GM21786 (cell line): ENCODE results near the gene LTB.
A peak's percentile ranks its signal among the peaks of the same experiment; 100 is the strongest.

Source experiments
- ATAC-seq: cut with Tn5 transposase; IDR thresholded peaks from one replicate; pipeline ENCODE4 v1.9.1; 2021; ENCODE audit not compliant: unreplicated experiment

LTB gene

GRCh38 chr6:31582230-31582643 is at the start of gene LTB:
Gene LTB (minus strand): TSS chr6:31582424. CDS start chr6:31582417, 7 bp downstream.
- ATAC-seq = no peak

- no peak for ATAC-seq
Observed at GRCh38 chr6:31631681-31632278, 49.6 kb upstream of the LTB start.

GRCh38 chr6:31631209-31631608 is 49.0 kb upstream of the LTB start:
- no peak for ATAC-seq

GRCh38 chr6:31630177-31630934 is 48.1 kb upstream of the LTB start:
- no peak for ATAC-seq

GRCh38 chr6:31629014-31629413 is 46.8 kb upstream of the LTB start:
- no peak for ATAC-seq

- no peak for ATAC-seq
Observed at GRCh38 chr6:31627690-31628287, 45.6 kb upstream of the LTB start.

GRCh38 chr6:31626952-31627351 is 44.7 kb upstream of the LTB start:
- ATAC-seq = no peak

GRCh38 chr6:31624070-31624469 is 41.8 kb upstream of the LTB start:
- ATAC-seq = no peak

GRCh38 chr6:31622684-31623091 is 40.5 kb upstream of the LTB start:
- no peak for ATAC-seq

- ATAC-seq = no peak
Observed at GRCh38 chr6:31621991-31622390, 39.8 kb upstream of the LTB start.

- no peak for ATAC-seq
Observed at GRCh38 chr6:31621320-31621939, 39.2 kb upstream of the LTB start.

GRCh38 chr6:31620586-31621319 is 38.5 kb upstream of the LTB start, which contains the start of gene PRRC2A:
Gene PRRC2A (plus strand): TSS chr6:31620715. CDS start chr6:31622790, 2,075 bp downstream.
- peak; percentile 22 for ATAC-seq

GRCh38 chr6:31619805-31620585 is 37.8 kb upstream of the LTB start:
- ATAC-seq = peak; percentile 82

GRCh38 chr6:31617010-31617409 is 34.8 kb upstream of the LTB start:
- no peak for ATAC-seq

GRCh38 chr6:31615748-31616147 is 33.5 kb upstream of the LTB start:
- no peak for ATAC-seq

- ATAC-seq = no peak
Observed at GRCh38 chr6:31614684-31615578, 32.7 kb upstream of the LTB start, which contains the start of gene AIF1. Gene AIF1 (plus strand): TSS chr6:31615234. CDS start chr6:31615330, 96 bp downstream.

GRCh38 chr6:31614075-31614619 is 31.9 kb upstream of the LTB start:
- no peak for ATAC-seq

- ATAC-seq = no peak
Observed at GRCh38 chr6:31610968-31611367, 28.7 kb upstream of the LTB start.
